Endometrium (tissue), 2 donors: Measurements from ENCODE around the gene ANK2.
A peak's percentile ranks its signal among the peaks of the same experiment; 100 is the strongest.

Experiments used
- FAIRE-seq: peaks from 2 replicates; lab custom pipeline; 2012; peaks lifted over from hg19 to GRCh38; lab: Jason Lieb, UNC
- donor health status: control.
- donor health status: control.

Gene ANK2

DNA sequence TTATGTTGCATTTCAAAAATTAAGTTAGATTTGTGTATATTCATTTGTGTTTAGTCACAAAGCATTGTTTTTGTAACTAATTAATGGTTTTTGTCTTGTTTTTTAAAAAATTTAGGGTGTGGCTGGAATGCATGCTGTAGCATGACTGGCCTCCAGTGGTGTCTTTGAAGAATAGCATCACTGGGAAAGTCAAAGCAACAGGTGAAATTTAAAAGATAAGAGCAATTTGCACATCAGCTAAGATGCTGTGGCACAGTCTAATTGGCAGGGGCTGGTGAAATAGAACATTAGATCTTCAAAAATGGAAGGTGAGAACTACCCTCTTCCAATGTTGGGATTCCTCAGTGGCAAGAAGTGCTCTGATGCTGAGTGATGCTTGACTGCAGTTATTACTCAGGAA lies 45.3 kb downstream of the ANK2 start:
- peak; percentile 46 for FAIRE-seq

DNA sequence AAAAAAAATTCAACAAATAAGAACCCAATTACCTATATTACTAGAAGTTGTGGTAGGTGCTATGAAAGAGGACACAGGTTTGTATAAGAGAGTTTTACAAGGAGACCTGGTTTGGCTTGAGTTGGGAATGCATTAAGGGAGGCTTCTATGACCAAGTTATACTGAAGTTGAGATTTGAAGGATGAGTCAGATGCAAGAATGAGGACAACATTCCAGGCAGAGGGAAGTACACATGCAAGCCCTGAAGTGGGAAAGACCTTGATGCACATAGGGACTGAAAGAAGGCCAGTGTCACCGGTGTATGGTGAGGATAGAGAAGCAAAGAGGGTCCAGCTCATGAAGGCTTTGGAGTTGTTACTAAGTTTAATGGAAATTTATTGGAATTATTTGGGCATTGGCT lies 52.2 kb downstream of the ANK2 start:
- FAIRE-seq, result no peak

DNA sequence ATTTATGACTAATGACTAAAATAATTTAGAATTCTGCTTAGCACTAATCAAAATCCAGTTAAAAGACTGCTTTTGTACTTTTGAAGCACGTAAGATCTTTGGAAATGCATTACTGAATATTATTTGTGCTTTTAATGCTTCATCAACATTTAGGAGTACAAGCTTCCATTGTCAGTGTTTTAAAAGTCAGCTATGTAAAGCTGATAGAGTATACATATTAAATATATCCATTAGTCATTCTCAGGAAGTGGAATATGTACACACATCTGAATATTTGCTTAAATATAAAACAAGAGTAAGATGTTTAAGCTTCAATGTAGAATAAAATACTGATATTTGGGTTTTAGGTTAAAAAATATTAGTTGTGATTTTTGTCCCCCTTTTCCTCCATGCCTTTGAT lies 54.1 kb downstream of the ANK2 start:
- no peak for FAIRE-seq

DNA sequence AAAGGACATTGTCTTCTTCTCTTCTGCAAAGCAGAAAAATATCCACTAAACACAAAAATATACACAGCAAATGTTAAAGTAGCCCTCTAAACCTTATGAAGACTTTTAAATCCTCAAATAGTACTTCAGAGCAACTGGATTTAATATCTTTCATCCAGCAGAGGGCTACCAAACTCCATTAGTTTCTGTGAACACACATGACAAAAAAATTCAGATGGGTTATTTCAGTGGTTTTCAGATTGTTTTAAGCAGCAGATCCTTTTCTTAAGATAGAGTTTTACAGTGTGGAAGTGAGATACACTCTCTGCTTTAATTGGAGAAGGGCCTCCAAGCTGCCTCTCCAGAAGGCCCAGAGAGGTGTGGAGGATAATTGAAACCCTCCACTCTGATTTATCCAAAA lies 56.7 kb downstream of the ANK2 start:
- FAIRE-seq, result peak; percentile 91

DNA sequence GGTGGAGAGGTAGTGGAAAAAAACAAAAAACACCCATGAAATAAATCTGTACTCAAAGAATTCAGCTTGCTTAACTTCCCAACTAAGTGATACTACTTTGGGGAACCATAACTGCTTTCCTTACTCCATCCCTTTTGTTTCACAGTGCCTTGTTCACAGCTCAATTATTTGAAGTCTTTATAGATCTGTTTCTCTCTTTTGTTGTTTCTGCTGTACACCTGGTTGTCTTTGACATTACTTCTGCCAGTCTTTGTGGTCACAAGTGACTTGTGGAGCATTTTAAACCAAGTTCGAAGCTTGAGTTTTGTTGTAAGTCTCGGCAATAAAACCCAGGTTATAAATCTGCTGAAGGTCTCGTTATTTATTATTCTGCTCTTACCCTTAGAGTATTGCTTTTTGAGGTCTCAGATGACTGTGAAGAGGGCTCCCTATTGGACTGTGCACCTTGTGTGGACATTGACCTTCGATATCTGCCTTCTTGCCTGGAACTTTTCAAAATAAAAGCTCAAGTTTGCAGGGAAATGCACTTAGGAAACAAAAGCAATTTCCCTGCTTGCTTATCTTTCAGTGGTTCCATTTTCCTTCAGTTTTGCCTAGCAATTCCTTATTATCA lies 59.8 kb downstream of the ANK2 start:
- FAIRE-seq, result no peak

DNA sequence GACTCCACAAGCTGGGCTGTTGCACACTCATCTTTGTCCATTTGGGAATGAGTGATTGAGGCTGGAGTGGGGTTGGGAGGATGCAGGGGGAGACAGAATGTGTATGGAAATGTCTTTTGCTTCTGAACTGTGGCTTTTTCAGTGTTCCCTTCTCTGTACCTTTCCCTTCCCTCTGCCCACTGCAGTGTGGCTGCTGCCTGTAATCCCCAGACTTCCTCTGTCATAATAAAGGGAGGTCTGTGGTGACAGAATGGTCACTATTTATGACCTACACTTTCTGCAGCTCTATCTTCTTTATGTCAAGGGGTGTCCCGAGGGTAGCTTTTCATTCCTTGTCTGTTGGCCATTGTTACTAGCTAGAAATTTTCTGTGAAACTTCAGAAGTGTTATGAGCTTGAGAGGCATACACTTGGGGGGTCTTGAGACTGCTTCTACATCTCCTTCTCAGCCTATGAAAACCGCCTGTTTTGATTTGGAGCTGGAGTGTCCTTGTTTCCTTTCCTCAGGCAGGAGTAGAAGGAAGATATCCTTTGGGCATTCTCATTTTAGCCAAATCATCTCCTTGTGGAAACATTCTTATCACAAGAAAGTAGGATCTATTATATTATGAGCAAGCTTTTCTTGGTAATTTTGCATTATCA lies 63.0 kb downstream of the ANK2 start:
- FAIRE-seq, result no peak

DNA sequence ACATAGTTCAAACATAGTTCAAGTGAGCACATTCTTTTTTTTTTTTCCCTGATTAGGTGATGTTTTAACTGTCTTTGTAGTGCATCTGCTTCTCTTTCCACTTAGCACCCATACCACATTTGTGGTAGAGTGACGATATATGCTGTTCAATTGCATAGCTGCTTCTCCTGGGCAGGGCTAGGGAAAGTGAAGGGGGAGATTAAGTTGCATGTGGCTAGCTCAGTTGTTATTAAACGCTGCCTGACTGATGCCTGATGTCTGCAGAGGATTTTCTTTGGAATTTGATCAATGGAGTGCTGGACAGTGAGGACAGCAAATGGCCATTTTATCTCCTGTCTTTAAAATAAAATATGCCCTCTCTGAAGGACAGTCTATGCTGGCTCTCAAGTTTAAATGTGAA lies 63.7 kb downstream of the ANK2 start:
- FAIRE-seq, result no peak

DNA sequence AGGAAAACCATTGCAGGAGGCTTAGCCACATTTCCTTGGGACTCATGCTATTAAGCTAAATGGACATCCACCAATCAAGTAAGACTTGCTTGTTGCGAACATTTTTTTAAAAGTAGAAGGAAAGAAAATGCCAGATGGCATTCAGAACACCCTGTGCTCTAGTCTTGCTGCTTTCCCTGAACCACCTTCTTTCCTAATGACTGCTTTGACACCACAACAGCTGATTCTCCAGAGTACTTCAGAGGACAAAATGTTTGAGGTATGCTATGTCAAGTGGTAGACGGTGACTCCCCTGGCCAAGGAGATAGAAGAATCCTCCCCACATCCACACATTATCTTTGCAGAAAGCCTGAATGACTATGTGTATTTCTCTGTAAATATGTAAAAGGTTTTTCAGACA lies 65.4 kb downstream of the ANK2 start:
- no peak for FAIRE-seq

DNA sequence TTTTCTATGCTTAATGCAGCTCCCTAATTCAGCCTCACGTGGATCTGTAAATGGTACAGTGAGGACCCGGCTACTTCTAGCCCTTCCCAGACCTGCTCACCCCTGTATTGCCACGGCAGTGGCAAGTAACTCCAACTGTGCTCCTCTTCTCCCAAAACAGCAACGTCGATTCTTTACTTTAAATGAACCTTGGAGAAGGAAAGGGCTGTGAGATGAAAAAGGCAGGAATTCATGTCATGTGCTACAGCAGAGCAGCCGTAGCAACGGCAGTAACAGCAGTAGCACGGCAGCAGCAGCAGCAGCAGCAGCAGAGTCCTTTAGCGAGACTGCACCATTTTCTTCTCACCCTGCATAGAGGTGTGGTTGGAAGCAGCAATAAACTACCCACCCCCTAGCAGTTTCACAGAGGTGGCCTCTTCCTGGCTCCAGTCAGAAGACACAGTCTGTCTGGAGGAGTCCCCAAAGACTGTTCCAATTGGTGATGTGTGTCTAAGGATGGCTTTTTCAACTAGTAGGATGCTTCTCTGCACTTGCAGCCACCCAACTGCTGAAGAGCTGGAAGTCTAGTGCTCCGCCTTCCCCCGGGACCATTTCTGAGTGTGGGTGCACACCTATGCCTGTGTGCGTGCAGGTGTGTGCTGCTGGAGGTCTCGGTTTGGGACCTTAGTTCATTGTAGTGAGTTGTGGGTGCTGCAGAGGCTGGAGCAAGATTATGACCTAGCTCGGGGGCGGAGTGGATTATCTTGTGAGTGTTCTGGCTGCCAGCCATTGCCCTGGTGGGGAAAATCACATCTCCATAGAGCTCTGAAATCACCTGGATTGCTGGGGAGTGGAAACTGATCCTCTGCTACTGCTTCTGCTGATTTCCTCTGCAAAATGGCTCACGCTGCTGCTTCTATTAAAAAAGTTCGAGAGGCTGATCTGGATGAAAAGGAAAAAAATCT lies 67.2 kb downstream of the ANK2 start:
- no peak for FAIRE-seq

DNA sequence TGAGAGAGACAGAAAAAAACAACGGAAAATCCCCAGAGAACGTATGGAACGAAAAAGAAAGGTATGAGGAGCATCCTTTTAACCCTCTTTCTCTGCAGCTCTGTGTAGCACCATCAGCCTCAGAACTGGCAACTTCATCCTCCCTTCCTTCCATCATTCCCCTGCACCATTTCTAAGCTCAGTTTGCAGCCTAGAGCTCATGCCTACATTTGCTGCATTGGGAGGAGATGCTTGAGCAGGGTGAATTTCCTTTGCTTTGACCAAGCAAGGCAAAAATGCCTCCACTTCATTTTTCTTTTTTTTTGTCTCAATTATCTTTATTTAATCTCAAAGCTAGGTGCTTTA lies 67.9 kb downstream of the ANK2 start:
- no peak for FAIRE-seq

DNA sequence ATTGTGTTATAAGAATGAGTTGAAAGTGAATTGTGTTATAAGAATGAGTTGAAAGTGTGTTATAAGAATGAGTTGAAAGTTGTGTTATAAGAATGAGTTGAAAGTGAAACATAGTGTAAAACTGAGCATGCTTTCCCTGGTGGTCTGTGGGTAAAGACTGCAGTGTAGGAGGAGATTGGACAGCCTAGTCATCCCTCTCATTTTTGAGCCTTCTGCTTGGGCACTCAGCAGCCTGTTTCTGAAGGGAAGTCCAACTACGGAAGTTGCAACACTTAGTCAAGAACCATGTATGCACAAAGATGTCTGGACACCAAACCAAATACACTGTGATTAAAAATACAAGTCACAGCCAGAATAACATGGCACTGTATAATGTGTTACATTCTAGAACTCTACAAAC lies 72.6 kb downstream of the ANK2 start:
- no peak for FAIRE-seq

DNA sequence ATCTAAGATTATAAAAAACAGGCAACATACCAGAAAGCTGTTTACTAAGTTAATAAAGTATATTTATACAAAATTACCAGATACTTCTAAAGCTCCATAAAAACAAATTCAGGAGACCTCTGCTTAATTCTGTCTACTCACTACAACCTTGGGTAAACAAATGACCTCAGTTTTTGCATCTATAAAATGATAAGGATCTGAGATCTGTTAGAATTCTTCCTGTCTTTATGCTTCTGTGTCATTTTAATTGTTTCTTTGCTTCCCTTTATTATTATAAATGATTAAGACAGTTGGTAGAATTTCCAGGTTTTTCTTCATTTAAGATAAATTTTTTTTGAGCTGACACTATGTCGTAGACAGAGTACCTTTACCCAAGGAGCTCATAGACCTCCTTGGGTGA lies 76.0 kb downstream of the ANK2 start:
- peak; percentile 83 for FAIRE-seq

DNA sequence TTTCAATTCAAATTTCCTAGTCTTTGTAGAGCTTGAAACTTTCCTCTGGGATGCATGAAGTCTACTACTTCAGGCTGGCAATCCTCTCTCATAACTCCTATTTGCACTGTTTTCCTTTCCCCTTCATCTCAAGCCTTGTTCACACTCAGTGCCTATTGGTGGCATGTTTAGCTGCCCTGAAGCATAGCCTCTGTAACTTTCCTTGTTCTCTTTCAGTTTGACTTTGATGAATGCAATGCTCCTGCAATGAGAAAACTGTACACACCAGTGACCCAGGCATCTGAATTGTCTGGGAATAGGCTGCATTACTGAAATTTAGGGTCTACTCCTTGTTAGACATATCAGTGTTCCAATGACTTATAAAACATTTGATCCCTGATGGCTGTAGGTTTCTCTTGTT lies 81.7 kb downstream of the ANK2 start:
- no peak for FAIRE-seq

DNA sequence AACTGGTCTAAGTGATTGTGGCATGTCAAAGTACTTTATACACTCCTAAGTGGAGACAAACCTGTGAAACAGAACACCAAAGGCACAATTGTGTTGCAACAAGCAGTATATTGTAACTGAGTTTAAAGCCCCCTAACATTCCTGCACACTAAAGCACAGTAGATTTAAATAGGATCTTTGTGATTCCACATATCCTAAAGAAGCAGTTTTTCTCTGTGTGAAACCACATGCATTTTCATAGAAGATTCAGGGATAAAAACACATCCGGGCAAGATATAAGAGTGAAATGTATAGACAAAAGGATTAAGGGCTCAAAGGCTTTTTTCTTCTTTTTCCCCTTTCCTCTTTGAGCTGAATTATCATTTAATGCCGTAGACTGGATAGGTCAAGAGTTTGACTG lies 82.2 kb downstream of the ANK2 start:
- no peak for FAIRE-seq

DNA sequence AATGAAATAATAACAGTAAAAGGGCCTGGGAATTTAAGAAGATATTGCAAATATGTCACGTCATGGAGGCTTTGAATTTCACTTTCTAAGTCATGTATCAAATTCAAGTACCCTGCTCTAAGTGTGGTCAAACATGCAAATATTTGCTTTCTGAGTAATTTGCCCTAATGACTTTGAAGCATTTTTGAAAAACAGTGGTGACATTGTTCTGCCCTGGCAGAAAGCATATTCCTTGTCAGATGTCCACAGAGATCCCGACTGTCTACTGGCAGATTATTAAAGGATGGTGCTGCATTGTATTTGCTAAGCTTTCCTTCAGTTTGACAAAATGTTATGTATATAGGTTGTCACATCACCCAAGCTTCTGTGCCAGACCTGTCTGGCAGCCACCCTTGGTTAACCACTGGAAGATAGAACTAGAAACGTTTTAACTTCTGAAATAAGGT lies 92.5 kb downstream of the ANK2 start:
- FAIRE-seq, result no peak

DNA sequence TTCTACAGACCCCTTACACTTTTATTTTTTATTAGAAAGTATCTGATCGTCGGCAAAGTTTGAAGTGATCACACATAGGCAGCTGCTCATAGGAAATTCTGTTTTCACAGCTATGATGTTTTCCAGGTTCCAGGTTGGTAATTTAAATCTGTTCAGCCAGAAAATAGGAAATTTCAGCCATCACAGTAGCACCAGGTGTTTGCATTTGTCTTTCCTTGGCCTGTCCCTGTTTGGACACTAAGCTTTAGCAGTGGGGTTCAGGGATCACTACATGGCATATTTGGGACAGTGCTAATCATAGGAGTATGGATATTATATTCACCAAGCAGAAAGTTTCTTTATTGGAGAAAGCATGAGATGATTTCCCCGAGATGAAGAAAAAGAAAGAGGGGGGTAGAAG lies 92.9 kb downstream of the ANK2 start:
- FAIRE-seq, result no peak

DNA sequence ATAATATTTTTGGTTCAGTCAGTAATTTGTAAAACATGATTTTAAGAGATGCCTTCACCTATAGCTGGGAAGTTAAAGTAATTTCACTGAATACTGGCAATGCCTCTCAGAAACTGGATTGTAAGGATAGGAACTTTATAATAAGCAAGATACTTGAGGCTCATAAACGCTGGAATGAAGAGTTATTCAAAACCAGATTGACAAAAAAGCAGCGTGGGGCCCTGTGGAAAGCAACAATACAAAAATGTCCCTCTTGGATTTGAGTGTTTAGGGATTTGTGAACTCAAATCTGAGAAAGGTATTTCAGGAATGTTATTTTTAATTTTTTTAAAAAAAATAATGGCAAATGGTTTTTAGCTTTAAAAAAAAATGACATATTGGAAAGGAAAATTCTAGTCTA lies 94.6 kb downstream of the ANK2 start:
- peak; percentile 70 for FAIRE-seq

DNA sequence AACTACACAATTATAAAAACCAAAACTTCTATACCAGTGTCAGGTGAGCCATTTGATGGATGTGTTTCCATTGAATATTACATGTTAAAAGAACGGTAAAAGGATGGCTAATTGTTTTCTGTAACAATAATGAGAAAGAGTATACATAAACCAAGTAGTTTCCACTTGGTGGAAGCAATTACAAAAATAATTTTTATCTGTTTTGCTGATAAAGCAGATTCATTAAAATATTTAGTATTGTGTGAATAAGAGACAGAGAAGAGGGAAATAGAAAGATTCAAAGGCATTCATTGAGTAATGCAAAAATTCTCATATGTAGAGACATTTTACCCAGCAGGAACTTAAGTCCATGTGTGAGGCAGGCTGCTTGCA lies 95.7 kb downstream of the ANK2 start:
- no peak for FAIRE-seq

DNA sequence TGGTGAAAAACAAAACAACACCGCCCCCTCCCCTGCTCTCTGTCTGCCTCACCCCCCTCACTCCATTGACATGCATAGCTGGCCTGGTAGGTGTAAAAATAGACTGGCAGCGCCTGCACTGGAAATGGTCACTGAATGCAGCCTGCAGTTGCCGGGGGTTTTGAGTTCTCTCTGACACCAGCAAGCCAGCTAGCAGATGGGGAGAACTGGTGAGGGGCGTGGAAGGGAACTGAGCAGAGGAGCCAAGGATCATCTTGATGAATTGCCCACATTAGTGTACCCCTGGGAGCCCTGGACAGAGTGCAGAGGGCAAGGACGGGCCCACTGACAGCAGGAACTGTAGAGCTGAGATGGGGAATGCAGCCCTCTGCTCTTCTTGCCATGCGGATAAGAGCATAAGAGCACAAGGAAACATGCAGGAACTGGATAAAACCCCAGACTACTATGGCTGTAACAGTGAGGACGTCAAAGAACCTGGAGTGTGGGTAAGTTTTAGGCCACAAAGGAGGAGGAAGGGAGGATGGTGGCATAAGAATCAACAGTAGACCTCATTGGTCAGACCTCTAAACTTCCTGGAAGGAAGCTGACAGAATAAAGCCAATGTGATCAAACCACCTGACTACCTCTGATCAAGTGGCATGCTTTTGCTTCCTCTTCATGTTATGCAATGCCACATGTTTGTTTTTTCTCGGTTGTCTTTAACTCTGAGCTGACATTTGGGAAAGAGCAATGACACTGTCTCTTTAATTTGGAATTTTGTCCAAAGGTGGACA lies 96.3 kb downstream of the ANK2 start:
- FAIRE-seq, result no peak

DNA sequence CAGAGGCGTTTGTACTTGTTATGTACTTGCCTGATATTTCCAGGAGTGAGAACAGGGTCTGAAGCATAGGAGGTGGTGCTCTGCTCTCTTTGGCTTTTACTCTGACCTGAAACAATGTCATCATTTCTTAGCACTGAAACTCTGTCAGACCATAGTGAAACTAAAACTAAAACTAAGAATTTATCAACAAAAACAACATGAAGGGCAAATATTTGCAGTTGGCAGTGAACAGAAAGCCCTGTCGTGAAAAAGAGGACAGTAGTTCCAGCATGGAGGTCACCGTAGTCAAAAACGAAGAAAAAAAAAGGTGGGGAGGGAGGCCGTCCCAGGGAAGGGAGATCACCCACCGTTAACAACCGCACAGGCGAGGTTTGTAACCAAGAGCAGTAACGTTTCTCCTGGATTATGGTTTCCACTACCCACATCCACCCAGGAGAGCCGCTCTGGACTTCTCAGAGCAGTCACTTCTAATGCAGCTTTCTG lies 97.5 kb downstream of the ANK2 start:
- FAIRE-seq, result no peak

DNA sequence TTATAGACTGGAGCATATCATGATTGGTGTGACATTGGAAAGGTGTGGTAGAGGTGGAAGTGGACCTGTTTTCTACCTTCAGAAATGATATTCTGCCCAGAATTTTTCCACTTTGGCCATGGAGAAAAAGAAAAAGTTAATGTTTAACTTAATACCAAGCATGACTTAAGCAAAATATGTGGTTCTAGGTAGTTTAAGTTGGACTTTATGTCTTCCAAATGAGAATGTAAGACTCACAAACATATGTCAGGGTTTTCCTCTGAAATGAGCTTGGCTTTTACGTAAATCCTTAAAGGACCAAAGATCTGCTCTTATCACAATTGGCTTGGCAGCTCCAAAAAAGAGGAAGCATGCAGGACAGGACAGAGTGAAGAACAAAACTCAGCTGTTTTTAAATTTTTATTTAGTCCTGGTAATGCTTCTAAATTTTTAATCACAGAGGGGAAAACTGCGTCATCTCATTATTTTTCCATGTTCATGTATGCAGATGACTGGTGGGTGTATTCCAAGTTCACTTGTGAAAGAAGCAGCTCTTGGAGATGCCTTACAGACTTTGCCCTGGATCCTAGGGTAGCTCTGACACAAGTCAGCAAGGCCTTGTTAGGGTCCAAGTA lies 98.2 kb downstream of the ANK2 start:
- FAIRE-seq, result no peak

DNA sequence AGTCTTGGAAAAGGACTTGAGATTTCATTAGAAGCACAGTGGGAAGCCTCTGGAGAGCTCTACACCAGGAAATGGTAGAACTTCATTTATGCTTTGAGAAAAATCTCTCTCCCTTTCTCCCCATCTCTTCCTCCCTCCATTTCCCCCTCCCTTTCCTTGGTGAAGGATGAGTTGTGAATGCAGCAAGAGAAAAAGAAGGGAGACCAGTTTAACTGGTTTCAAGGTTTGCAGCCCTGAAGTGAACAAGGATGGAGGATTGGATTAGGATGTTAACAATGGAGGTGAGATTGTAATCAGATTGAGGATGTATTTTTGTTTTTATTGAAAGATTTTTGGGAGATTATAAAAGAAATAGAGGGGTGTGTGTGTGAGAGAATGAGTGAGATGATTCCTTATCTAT lies 99.5 kb downstream of the ANK2 start:
- FAIRE-seq, result no peak
